ENCODE measurements around the gene EMILIN1.
A peak's percentile ranks its signal among the peaks of the same experiment; 100 is the strongest.

EMILIN1 gene

GRCh38 chr2:27078267-27079194 lies at the start of gene EMILIN1:
Gene EMILIN1 (plus strand): TSS chr2:27078615. CDS start chr2:27079066, 451 bp downstream.
- peak within 1 kb of the TSS; percentile 92 for H3K27ac ChIP-seq
- no peak for DNase-seq (ENCODE audit: low read depth, low spot score)
- no peaks in the 10 kb centered on the region for H3K9me3 ChIP-seq (ENCODE audit: low read depth, low read length)
- peak within 1 kb of the TSS; percentile 86 for H3K4me3 ChIP-seq
- peak; percentile 41 for TF ChIP-seq POLR2AphosphoS5 (IDR thresholded peaks at IDR 0.05; ENCODE audit: borderline replicate concordance, low read depth, low read length)
- no peak for TF ChIP-seq EZH2 (IDR thresholded peaks at IDR 0.05)
- H3K36me3 ChIP-seq (ENCODE audit: insufficient read depth, low read length), result peaks cover 17% of the 10 kb centered on the region; the same call in 1 of the 2 replicates
- peak within 1 kb of the TSS; percentile 93 for H3K9ac ChIP-seq (ENCODE audit: insufficient read length)

GRCh38 chr2:27029051-27029450 lies 49.4 kb upstream of the EMILIN1 start:
- no peaks in the 10 kb centered on the region for H3K9me3 ChIP-seq (ENCODE audit: low read depth, low read length)
- no peak overlapping the region for H3K27ac ChIP-seq
- DNase-seq (ENCODE audit: low read depth, low spot score), result no peak
- H3K4me3 ChIP-seq, result no peak overlapping the region
- no peak overlapping the region for H3K9ac ChIP-seq (ENCODE audit: insufficient read length)
- no peak for TF ChIP-seq EZH2 (IDR thresholded peaks at IDR 0.05)
- no peak for TF ChIP-seq FOXP2 (optimal IDR thresholded peaks at IDR 0.05; ENCODE audit: control extremely low read depth, extremely low read length, insufficient read depth)
- no peak for TF ChIP-seq POLR2AphosphoS5 (IDR thresholded peaks at IDR 0.05; ENCODE audit: borderline replicate concordance, low read depth, low read length)
- no peaks in the 10 kb centered on the region for H3K36me3 ChIP-seq (ENCODE audit: insufficient read depth, low read length)

- DNase-seq (ENCODE audit: low read depth, low spot score), result no peak
- Histone ChIP-seq H3K4me3 (peak within 1 kb of the TSS; percentile 93), H3K36me3 (ENCODE audit: insufficient read depth, low read length) (peaks cover 28% of the 10 kb centered on the region; the same call in 1 of the 2 replicates), H3K9ac (ENCODE audit: insufficient read length) (peak within 1 kb of the TSS; percentile 90), H3K27ac (no peak within 1 kb of the TSS), H3K9me3 (ENCODE audit: low read depth, low read length) (no peaks in the 10 kb centered on the region)
- TF ChIP-seq FOXP2 (optimal IDR thresholded peaks at IDR 0.05; ENCODE audit: control extremely low read depth, extremely low read length, insufficient read depth), result no peak
- peak; percentile 81; the same call in 1 of the 2 replicates for TF ChIP-seq POLR2AphosphoS5 (IDR thresholded peaks at IDR 0.05; ENCODE audit: borderline replicate concordance, low read depth, low read length)
Observed at GRCh38 chr2:27032495-27033252, 45.7 kb upstream of the EMILIN1 start, which contains the start of gene TMEM214. Gene TMEM214 (plus strand): TSS chr2:27032965. CDS start chr2:27033016, 51 bp downstream.

GRCh38 chr2:27033253-27033852 lies 45.1 kb upstream of the EMILIN1 start:
- H3K27ac ChIP-seq, result no peak overlapping the region
- H3K4me3 ChIP-seq, result peak overlapping the region; percentile 93
- H3K9me3 ChIP-seq (ENCODE audit: low read depth, low read length), result no peaks in the 10 kb centered on the region
- peak overlapping the region; percentile 90 for H3K9ac ChIP-seq (ENCODE audit: insufficient read length)
- TF ChIP-seq EZH2 (IDR thresholded peaks at IDR 0.05), result no peak
- no peak for TF ChIP-seq FOXP2 (optimal IDR thresholded peaks at IDR 0.05; ENCODE audit: control extremely low read depth, extremely low read length, insufficient read depth)
- TF ChIP-seq POLR2AphosphoS5 (IDR thresholded peaks at IDR 0.05; ENCODE audit: borderline replicate concordance, low read depth, low read length), result no peak
- DNase-seq (ENCODE audit: low read depth, low spot score), result no peak
- peaks cover 35% of the 10 kb centered on the region; the same call in 1 of the 2 replicates for H3K36me3 ChIP-seq (ENCODE audit: insufficient read depth, low read length)

- no peak overlapping the region for H3K4me3 ChIP-seq
- no peak for TF ChIP-seq FOXP2 (optimal IDR thresholded peaks at IDR 0.05; ENCODE audit: control extremely low read depth, extremely low read length, insufficient read depth)
- TF ChIP-seq EZH2 (IDR thresholded peaks at IDR 0.05), result no peak
- no peak for TF ChIP-seq POLR2AphosphoS5 (IDR thresholded peaks at IDR 0.05; ENCODE audit: borderline replicate concordance, low read depth, low read length)
- peaks cover 70% of the 10 kb centered on the region for H3K36me3 ChIP-seq (ENCODE audit: insufficient read depth, low read length)
- no peaks in the 10 kb centered on the region for H3K9me3 ChIP-seq (ENCODE audit: low read depth, low read length)
- no peak for DNase-seq (ENCODE audit: low read depth, low spot score)
- H3K27ac ChIP-seq, result no peak overlapping the region
- H3K9ac ChIP-seq (ENCODE audit: insufficient read length), result no peak overlapping the region
Observed at GRCh38 chr2:27038012-27038411, 40.4 kb upstream of the EMILIN1 start.

GRCh38 chr2:27038631-27039339 lies 39.6 kb upstream of the EMILIN1 start:
- DNase-seq (ENCODE audit: low read depth, low spot score), result no peak
- Histone ChIP-seq H3K9ac (ENCODE audit: insufficient read length) (no peak overlapping the region), H3K27ac (no peak overlapping the region), H3K36me3 (ENCODE audit: insufficient read depth, low read length) (peaks cover 70% of the 10 kb centered on the region), H3K9me3 (ENCODE audit: low read depth, low read length) (no peaks in the 10 kb centered on the region), H3K4me3 (no peak overlapping the region)
- TF ChIP-seq FOXP2 (optimal IDR thresholded peaks at IDR 0.05; ENCODE audit: control extremely low read depth, extremely low read length, insufficient read depth) (no peak), EZH2 (IDR thresholded peaks at IDR 0.05) (no peak), POLR2AphosphoS5 (IDR thresholded peaks at IDR 0.05; ENCODE audit: borderline replicate concordance, low read depth, low read length) (no peak)

- no peak overlapping the region for H3K27ac ChIP-seq
- no peak for TF ChIP-seq POLR2AphosphoS5 (IDR thresholded peaks at IDR 0.05; ENCODE audit: borderline replicate concordance, low read depth, low read length)
- no peak for TF ChIP-seq EZH2 (IDR thresholded peaks at IDR 0.05)
- TF ChIP-seq FOXP2 (optimal IDR thresholded peaks at IDR 0.05; ENCODE audit: control extremely low read depth, extremely low read length, insufficient read depth), result no peak
- peaks cover 70% of the 10 kb centered on the region for H3K36me3 ChIP-seq (ENCODE audit: insufficient read depth, low read length)
- no peak overlapping the region for H3K4me3 ChIP-seq
- H3K9me3 ChIP-seq (ENCODE audit: low read depth, low read length), result no peaks in the 10 kb centered on the region
- no peak for DNase-seq (ENCODE audit: low read depth, low spot score)
- no peak overlapping the region for H3K9ac ChIP-seq (ENCODE audit: insufficient read length)
Observed at GRCh38 chr2:27039426-27039825, 39.0 kb upstream of the EMILIN1 start.
